Neural progenitor cell (in vitro differentiated cells): Measurements from ENCODE around the gene ADCY3. TPM values are rescaled to one million over a fixed set of nuclear protein-coding genes. Genes with fewer than 3 reads are reported as not detected.

Source experiments
- DNase-seq: peaks from one replicate; pipeline ENCODE4 v3.0.0-alpha.2; 2016; ENCODE audit warnings: low spot score
- H2AFZ ChIP-seq: fragments of 200-600 bp; sonication (generic); replicated peaks from 2 replicates; pipeline ENCODE4 v1.6.1; 2016; ENCODE audit warnings: antibody characterized with exemption
- H3F3A ChIP-seq: fragments of 200-600 bp; sonication (generic); 2 replicates; pipeline ENCODE4 v1.6.1; 2016; ENCODE audit warnings: antibody characterized with exemption, low read depth
- H3K27ac ChIP-seq: fragments of 200-600 bp; sonication (generic); 2 replicates; pipeline ENCODE4 v1.5.1; 2016; ENCODE audit warnings: mild to moderate bottlenecking
- H3K27me3 ChIP-seq: fragments of 200-600 bp; sonication (generic); 2 replicates; pipeline ENCODE4 v1.6.1; 2016; ENCODE audit warnings: mild to moderate bottlenecking, moderate library complexity
- H3K36me3 ChIP-seq: fragments of 200-600 bp; sonication (generic); 2 replicates; pipeline ENCODE4 v1.5.1; 2016
- H3K4me1 ChIP-seq: fragments of 200-600 bp; sonication (generic); 2 replicates; pipeline ENCODE4 v1.6.1; 2016; ENCODE audit warnings: mixed run types
- H3K4me2 ChIP-seq: fragments of 200-600 bp; sonication (generic); 2 replicates; pipeline ENCODE4 v1.6.1; 2016
- H3K4me3 ChIP-seq: fragments of 200-600 bp; sonication (generic); 2 replicates; pipeline ENCODE4 v1.5.1; 2016
- H3K79me2 ChIP-seq: fragments of 200-600 bp; sonication (generic); 2 replicates; pipeline ENCODE4 v1.6.1; 2016; ENCODE audit warnings: low read depth
- H3K9ac ChIP-seq: fragments of 200-600 bp; sonication (generic); 2 replicates; pipeline ENCODE4 v1.6.1; 2016
- H3K9me3 ChIP-seq: fragments of 200-600 bp; sonication (generic); 2 replicates; pipeline ENCODE4 v1.5.1; 2016; ENCODE audit warnings: low read depth
- H4K20me1 ChIP-seq: fragments of 200-600 bp; sonication (generic); 2 replicates; pipeline ENCODE4 v1.6.1; 2016; ENCODE audit warnings: low read depth
- H3K27ac Mint-ChIP-seq: 3 replicates; pipeline ENCODE4 v1.8.0; 2021; ENCODE audit warnings: mixed read lengths
- H3K27me3 Mint-ChIP-seq: 2 replicates; pipeline ENCODE4 v1.8.0; 2022; ENCODE audit warnings: low read depth, mild to moderate bottlenecking, inconsistent platforms, moderate library complexity, mixed read lengths; ENCODE audit not compliant: insufficient read depth
- H3K36me3 Mint-ChIP-seq: 3 replicates; pipeline ENCODE4 v1.8.0; 2021; ENCODE audit warnings: mixed read lengths
- H3K4me1 Mint-ChIP-seq: 3 replicates; pipeline ENCODE4 v1.8.0; 2021; ENCODE audit warnings: mixed read lengths
- H3K4me3 Mint-ChIP-seq: 3 replicates; pipeline ENCODE4 v1.8.0; 2021; ENCODE audit warnings: mild to moderate bottlenecking, moderate library complexity, mixed read lengths
- H3K9me3 Mint-ChIP-seq: 3 replicates; pipeline ENCODE4 v1.8.0; 2020; ENCODE audit warnings: mixed read lengths
- CTCF ChIP-seq: fragments of 200-600 bp; sonication (generic); IDR thresholded peaks from 2 replicates; pipeline ENCODE4 v1.5.1; 2017; ENCODE audit warnings: antibody characterized with exemption, mild to moderate bottlenecking
- EZH2 ChIP-seq: fragments of 200-600 bp; sonication (generic); IDR thresholded peaks from 2 replicates; pipeline ENCODE4 v1.6.1; 2017; ENCODE audit warnings: antibody characterized with exemption, mild to moderate bottlenecking, moderate library complexity
- EZH2phosphoT487 ChIP-seq: fragments of 200-600 bp; sonication (generic); IDR thresholded peaks from 2 replicates; pipeline ENCODE4 v1.6.1; 2017; ENCODE audit warnings: antibody characterized with exemption
- total RNA-seq: library from RNA; depleted of rRNA; stranded (reverse); fragments of >200 nt; gene quantifications from 2 replicates; pipeline ENCODE4 v1.2.3, GENCODE V29; 2015; ENCODE audit warnings: low replicate concordance

The ADCY3 gene
- total RNA-seq, 1 donor from 2014 or later, result 25.3 TPM

- Mint-ChIP-seq H3K27ac (no peak overlapping the region), H3K4me3 (no peak overlapping the region)
- H3K9me3 ChIP-seq, result no peaks in the 10 kb centered on the region
Observed at GRCh38 chr2:24948506-24948905, 28.5 kb upstream of the ADCY3 start.

GRCh38 chr2:24947561-24948157, 27.6 kb upstream of the ADCY3 start:
- H3K27ac ChIP-seq, result no peak overlapping the region
- Mint-ChIP-seq H3K4me3 (no peak overlapping the region), H3K4me1 (peaks cover 10% of the 10 kb centered on the region), H3K27ac (no peak overlapping the region), H3K36me3 (peaks cover 25% of the 10 kb centered on the region), H3K27me3 (peaks cover 2% of the 10 kb centered on the region), H3K9me3 (no peaks in the 10 kb centered on the region)
- no peaks in the 10 kb centered on the region for H3K9me3 ChIP-seq
- TF ChIP-seq CTCF, result no peak
- no peak for TF ChIP-seq EZH2
- TF ChIP-seq EZH2phosphoT487, result no peak
- DNase-seq, result no peak
- no peak overlapping the region for H3K4me2 ChIP-seq
- no peaks in the 10 kb centered on the region for H3K4me1 ChIP-seq
- no peaks in the 10 kb centered on the region for H3K36me3 ChIP-seq
- H3K9ac ChIP-seq, result no peak overlapping the region
- H4K20me1 ChIP-seq, result no peaks in the 10 kb centered on the region
- H3K79me2 ChIP-seq, result no peaks in the 10 kb centered on the region
- H3K4me3 ChIP-seq, result no peak overlapping the region
- no peaks in the 10 kb centered on the region for H3K27me3 ChIP-seq
- no peak overlapping the region for H2AFZ ChIP-seq
- no peaks in the 10 kb centered on the region for H3F3A ChIP-seq

More at GRCh38 chr2:24948506-24948905, 28.5 kb upstream of the ADCY3 start:
- Histone ChIP-seq H3K4me3 (no peak overlapping the region), H3K4me1 (no peaks in the 10 kb centered on the region), H3K79me2 (no peaks in the 10 kb centered on the region), H3K9ac (no peak overlapping the region), H4K20me1 (no peaks in the 10 kb centered on the region), H3K36me3 (no peaks in the 10 kb centered on the region), H3F3A (no peaks in the 10 kb centered on the region), H3K27me3 (no peaks in the 10 kb centered on the region), H3K27ac (no peak overlapping the region), H2AFZ (no peak overlapping the region), H3K4me2 (no peak overlapping the region)
- Mint-ChIP-seq H3K36me3 (peaks cover 25% of the 10 kb centered on the region), H3K27me3 (peaks cover 3% of the 10 kb centered on the region), H3K4me1 (peaks cover 10% of the 10 kb centered on the region), H3K9me3 (no peaks in the 10 kb centered on the region)
- DNase-seq, result no peak
- TF ChIP-seq EZH2phosphoT487, result no peak
- no peak for TF ChIP-seq CTCF
- TF ChIP-seq EZH2, result no peak

- no peaks in the 10 kb centered on the region for H3K9me3 Mint-ChIP-seq
- no peak overlapping the region for H3K4me3 ChIP-seq
- H3K27me3 Mint-ChIP-seq, result peaks cover 2% of the 10 kb centered on the region
- no peaks in the 10 kb centered on the region for H3F3A ChIP-seq
- H3K36me3 Mint-ChIP-seq, result peaks cover 14% of the 10 kb centered on the region
- H3K27ac ChIP-seq, result no peak overlapping the region
- no peak overlapping the region for H3K4me3 Mint-ChIP-seq
- H3K4me1 ChIP-seq, result no peaks in the 10 kb centered on the region
- no peak overlapping the region for H2AFZ ChIP-seq
- H3K9me3 ChIP-seq, result no peaks in the 10 kb centered on the region
- H3K27me3 ChIP-seq, result no peaks in the 10 kb centered on the region
- H3K9ac ChIP-seq, result no peak overlapping the region
- no peaks in the 10 kb centered on the region for H3K79me2 ChIP-seq
- TF ChIP-seq EZH2, result no peak
- TF ChIP-seq CTCF, result no peak
- no peak for TF ChIP-seq EZH2phosphoT487
- no peaks in the 10 kb centered on the region for H4K20me1 ChIP-seq
- H3K4me1 Mint-ChIP-seq, result peaks cover 10% of the 10 kb centered on the region
- DNase-seq, result no peak
- no peak overlapping the region for H3K4me2 ChIP-seq
- H3K27ac Mint-ChIP-seq, result no peak overlapping the region
- H3K36me3 ChIP-seq, result no peaks in the 10 kb centered on the region
Observed at GRCh38 chr2:24945907-24946306, 25.9 kb upstream of the ADCY3 start.
